ENCODE measurements around the gene CFAP221. TPM values are rescaled to one million over a fixed set of nuclear protein-coding genes. Genes with fewer than 3 reads are reported as not detected.

CFAP221 gene
- total RNA-seq, 1 experiment from 2014 or later: not detected

DNA sequence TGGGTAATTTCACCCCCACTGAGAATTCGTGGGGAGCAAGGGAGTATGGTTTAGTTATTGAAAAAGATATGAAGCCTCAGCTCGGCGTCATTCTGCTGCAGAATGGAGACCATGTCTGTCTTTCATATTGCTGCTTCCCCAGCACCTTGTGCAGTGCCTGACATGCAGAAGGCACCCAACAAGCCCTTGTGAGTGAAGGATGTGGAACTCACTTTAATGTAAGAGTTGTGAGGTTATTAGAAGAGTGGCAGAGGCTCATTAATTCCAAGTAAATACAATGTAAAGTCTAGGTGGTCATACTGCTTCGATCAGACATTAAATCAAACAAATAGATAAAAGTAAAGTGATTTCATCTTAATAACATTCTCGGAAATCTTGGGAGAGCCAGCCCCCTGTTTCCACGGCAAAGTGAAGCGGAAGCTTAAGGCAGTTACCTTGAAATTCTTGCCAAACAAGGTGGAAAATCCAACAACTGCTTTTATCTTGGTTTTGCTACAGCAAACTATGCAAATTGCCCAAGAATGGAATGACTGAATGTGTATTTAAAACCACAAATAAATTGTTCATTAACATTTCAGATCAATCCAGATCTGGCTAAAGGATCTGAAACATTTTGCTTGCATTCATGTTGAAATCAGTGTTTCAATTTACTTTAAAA lies 9.6 kb downstream of the CFAP221 start:
- Mint-ChIP-seq H3K4me3 (ENCODE audit: unreplicated experiment) (no peak overlapping the region), H3K27me3 (ENCODE audit: insufficient read depth, unreplicated experiment) (peaks cover 17% of the 10 kb centered on the region), H3K9me3 (ENCODE audit: unreplicated experiment) (no peaks in the 10 kb centered on the region), H3K4me1 (ENCODE audit: insufficient read depth, unreplicated experiment) (no peaks in the 10 kb centered on the region), H3K36me3 (ENCODE audit: insufficient read depth, unreplicated experiment) (no peaks in the 10 kb centered on the region), H3K27ac (ENCODE audit: low read depth, unreplicated experiment) (no peak overlapping the region)
- TF ChIP-seq, protein P1, sequence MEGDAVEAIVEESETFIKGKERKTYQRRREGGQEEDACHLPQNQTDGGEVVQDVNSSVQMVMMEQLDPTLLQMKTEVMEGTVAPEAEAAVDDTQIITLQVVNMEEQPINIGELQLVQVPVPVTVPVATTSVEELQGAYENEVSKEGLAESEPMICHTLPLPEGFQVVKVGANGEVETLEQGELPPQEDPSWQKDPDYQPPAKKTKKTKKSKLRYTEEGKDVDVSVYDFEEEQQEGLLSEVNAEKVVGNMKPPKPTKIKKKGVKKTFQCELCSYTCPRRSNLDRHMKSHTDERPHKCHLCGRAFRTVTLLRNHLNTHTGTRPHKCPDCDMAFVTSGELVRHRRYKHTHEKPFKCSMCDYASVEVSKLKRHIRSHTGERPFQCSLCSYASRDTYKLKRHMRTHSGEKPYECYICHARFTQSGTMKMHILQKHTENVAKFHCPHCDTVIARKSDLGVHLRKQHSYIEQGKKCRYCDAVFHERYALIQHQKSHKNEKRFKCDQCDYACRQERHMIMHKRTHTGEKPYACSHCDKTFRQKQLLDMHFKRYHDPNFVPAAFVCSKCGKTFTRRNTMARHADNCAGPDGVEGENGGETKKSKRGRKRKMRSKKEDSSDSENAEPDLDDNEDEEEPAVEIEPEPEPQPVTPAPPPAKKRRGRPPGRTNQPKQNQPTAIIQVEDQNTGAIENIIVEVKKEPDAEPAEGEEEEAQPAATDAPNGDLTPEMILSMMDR (IDR thresholded peaks at IDR 0.05; ENCODE audit: unreplicated experiment): no peak
- ChIA-PET POLR2A (no interaction called here), CTCF (no interaction called here)
- intact Hi-C loops (cut with micrococcal nuclease): no loop called here
- DNase-seq (ENCODE audit: unreplicated experiment): no peak
- BruUV-seq (replicated peaks): no TSS peak

DNA sequence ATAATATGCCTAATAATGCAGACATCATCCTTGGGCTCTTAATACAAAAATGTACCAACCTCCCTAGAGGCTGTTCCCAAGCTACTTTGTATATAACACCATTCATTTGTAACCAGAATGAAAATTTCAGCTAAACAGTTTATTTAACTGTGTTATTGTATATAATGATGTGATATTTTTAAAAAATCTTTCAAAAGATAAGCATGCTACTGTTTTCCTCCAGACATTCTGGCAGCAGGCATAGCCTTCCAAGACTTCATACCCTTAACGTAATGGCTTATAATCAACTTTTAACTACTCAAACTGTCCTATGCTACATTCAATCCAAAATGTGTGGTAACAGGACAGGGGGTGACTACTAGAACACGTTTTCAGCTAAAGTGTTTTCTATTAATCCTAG lies 21.2 kb downstream of the CFAP221 start:
- Mint-ChIP-seq H3K4me1 (ENCODE audit: insufficient read depth, unreplicated experiment) (no peaks in the 10 kb centered on the region), H3K27me3 (ENCODE audit: insufficient read depth, unreplicated experiment) (no peaks in the 10 kb centered on the region), H3K36me3 (ENCODE audit: insufficient read depth, unreplicated experiment) (no peaks in the 10 kb centered on the region), H3K4me3 (ENCODE audit: unreplicated experiment) (no peak overlapping the region), H3K27ac (ENCODE audit: low read depth, unreplicated experiment) (no peak overlapping the region), H3K9me3 (ENCODE audit: unreplicated experiment) (peaks cover 8% of the 10 kb centered on the region)
- CTCF ChIA-PET: interaction anchor here (0.7 to 0.9 kb wide), 2 partner anchors 10 to 13 kb away, joined by 3 to 4 read pairs; no protein-coding TSS in a partner anchor
- intact Hi-C loops (cut with micrococcal nuclease): no loop called here
- POLR2A ChIA-PET: no interaction called here
- TF ChIP-seq, protein P1 (IDR thresholded peaks at IDR 0.05; ENCODE audit: unreplicated experiment): no peak
- no TSS peak for BruUV-seq (replicated peaks)
- DNase-seq (ENCODE audit: unreplicated experiment): no peak

DNA sequence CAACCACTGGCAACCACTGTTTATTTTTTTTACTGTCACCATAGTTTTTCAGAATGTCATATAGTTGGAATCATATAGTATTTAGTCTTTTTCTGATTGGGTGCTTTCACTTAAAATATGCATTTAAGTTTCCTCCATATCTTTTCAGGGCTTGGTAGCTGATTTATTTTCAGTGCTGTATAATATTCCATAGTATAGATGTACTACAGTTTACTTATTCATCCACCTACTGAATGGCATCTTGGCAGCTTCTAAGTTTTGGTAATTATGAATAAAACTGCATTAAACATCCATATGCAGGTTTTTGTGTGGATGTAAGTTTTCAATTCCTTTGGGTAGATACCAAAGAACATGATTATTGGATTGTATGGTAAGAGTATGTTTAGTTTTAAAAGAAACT lies 23.0 kb downstream of the CFAP221 start:
- TF ChIP-seq, protein P1 (IDR thresholded peaks at IDR 0.05; ENCODE audit: unreplicated experiment): no peak
- no peak for DNase-seq (ENCODE audit: unreplicated experiment)
- no peak overlapping the region for H3K27ac Mint-ChIP-seq (ENCODE audit: low read depth, unreplicated experiment)
- H3K4me3 Mint-ChIP-seq (ENCODE audit: unreplicated experiment): no peak overlapping the region
- POLR2A ChIA-PET: no interaction called here
- H3K36me3 Mint-ChIP-seq (ENCODE audit: insufficient read depth, unreplicated experiment): no peaks in the 10 kb centered on the region
- intact Hi-C loops (cut with micrococcal nuclease): no loop called here
- no TSS peak for BruUV-seq (replicated peaks)
- no peaks in the 10 kb centered on the region for H3K27me3 Mint-ChIP-seq (ENCODE audit: insufficient read depth, unreplicated experiment)
- H3K9me3 Mint-ChIP-seq (ENCODE audit: unreplicated experiment): peaks cover 8% of the 10 kb centered on the region
- CTCF ChIA-PET: no interaction called here
- H3K4me1 Mint-ChIP-seq (ENCODE audit: insufficient read depth, unreplicated experiment): no peaks in the 10 kb centered on the region

DNA sequence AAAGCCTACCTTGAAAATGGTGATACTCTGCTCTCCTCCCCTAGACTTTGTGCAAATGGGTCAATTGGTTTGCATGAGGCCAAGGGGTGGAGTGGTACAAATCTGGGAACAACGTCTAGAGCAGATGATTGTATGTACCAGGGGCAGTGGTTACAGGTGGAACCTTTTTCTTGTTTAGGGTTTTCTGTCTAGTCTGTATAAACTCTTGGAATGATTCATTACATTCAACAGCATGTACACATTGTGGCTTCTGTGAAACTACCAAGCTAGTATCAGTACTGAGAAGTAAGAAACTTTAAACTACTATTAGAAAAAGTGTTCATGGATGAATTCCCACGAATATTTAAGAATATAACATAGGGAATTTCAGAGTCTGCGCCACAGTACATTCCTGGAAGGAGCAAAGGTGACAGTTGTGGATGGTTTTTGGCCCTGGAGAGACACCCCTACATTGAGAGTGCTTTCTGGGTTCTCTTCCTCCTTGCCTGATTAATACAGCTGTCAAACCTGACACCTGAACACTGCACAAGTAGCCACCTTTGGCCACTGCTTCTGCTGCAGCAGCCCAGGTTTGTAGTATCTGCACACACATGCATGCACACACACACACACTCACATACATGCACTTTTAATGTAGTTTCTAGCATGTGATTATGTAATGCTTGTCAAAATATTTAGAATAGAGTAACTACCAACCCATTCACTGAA lies 30.0 kb downstream of the CFAP221 start:
- BruUV-seq (replicated peaks): no TSS peak
- Mint-ChIP-seq H3K4me3 (ENCODE audit: unreplicated experiment) (no peak overlapping the region), H3K27ac (ENCODE audit: low read depth, unreplicated experiment) (no peak overlapping the region), H3K4me1 (ENCODE audit: insufficient read depth, unreplicated experiment) (no peaks in the 10 kb centered on the region), H3K27me3 (ENCODE audit: insufficient read depth, unreplicated experiment) (no peaks in the 10 kb centered on the region), H3K36me3 (ENCODE audit: insufficient read depth, unreplicated experiment) (no peaks in the 10 kb centered on the region), H3K9me3 (ENCODE audit: unreplicated experiment) (peaks cover 7% of the 10 kb centered on the region)
- intact Hi-C loops (cut with micrococcal nuclease): no loop called here
- POLR2A ChIA-PET: no interaction called here
- TF ChIP-seq, protein P1 (IDR thresholded peaks at IDR 0.05; ENCODE audit: unreplicated experiment): no peak
- CTCF ChIA-PET: interaction anchor here (0.6 kb wide), 1 partner anchor 294 kb away, joined by 3 read pairs; no protein-coding TSS in a partner anchor
- no peak for DNase-seq (ENCODE audit: unreplicated experiment)
